Uterus (tissue), 4 donors: ENCODE results near the gene CHMP4B. TPM values are rescaled to one million over a fixed set of nuclear protein-coding genes. Genes with fewer than 3 reads are reported as not detected.

ENCODE experiments used
- DNase-seq, 2 donors: peaks; one replicate each; pipeline ENCODE4 v3.0.0-alpha.2; 2019 to 2020
- H3K27ac ChIP-seq, 2 donors: fragments of 200-600 bp; sonication (generic); 1 replicate in 1 of 2; 2 replicates in 1 of 2; pipeline ENCODE4 v1.5.1; 2016 to 2018
- H3K27me3 ChIP-seq, 2 donors: fragments of 200-600 bp; sonication (generic); one replicate each; pipeline ENCODE4 v1.5.1; 2018 to 2019; ENCODE audit warnings: control low read depth in 1 of 2
- H3K36me3 ChIP-seq, 2 donors: fragments of 200-600 bp; sonication (generic); one replicate each; pipeline ENCODE4 v1.5.1; 2019; ENCODE audit warnings: control low read depth in 1 of 2
- H3K4me1 ChIP-seq, 2 donors: fragments of 200-600 bp; sonication (generic); one replicate each; pipeline ENCODE4 v1.5.1; 2018 to 2019; ENCODE audit warnings: control low read depth in 1 of 2
- H3K4me3 ChIP-seq, 2 donors: fragments of 200-600 bp; sonication (generic); 1 replicate in 1 of 2; 2 replicates in 1 of 2; pipeline ENCODE4 v1.5.1; 2018 to 2019; ENCODE audit warnings: mild to moderate bottlenecking in 1 of 2
- H3K9me3 ChIP-seq, 2 donors: fragments of 200-600 bp; sonication (generic); one replicate each; pipeline ENCODE4 v1.5.1; 2019; ENCODE audit warnings: control low read depth in 1 of 2
- CTCF ChIP-seq, 4 experiments: fragments of 200-600 bp in 2 of 4; fragments of 450-650 bp in 2 of 4; sonication (generic) in 2 of 4; IDR thresholded peaks; one replicate each; pipeline ENCODE4 v1.5.1; 2016 to 2019; ENCODE audit warnings: antibody characterized with exemption in 4 of 4, mild to moderate bottlenecking in 2 of 4, moderate library complexity in 1 of 4
- POLR2A ChIP-seq, 2 donors: fragments of 450-650 bp; IDR thresholded peaks; one replicate each; pipeline ENCODE4 v1.6.1; 2016; ENCODE audit warnings: antibody characterized with exemption in 2 of 2, mild to moderate bottlenecking in 1 of 2, moderate library complexity in 1 of 2
- intact Hi-C: fragments of 100-400 bp; cut with DNase I; formaldehyde crosslinking; loops from one replicate; pipeline ENCODE4 v1.15.1; 2023; ENCODE audit warnings: low total_unique reads
- total RNA-seq, 4 donors: library from RNA; depleted of rRNA in 3 of 4; stranded (reverse); fragments of >200 nt in 3 of 4; gene quantifications; one replicate each; pipeline versions ENCODE4 v1.1.0 to v1.2.4, GENCODE V29; 2014 to 2023
- donor health status: DM: yes; HTN: yes; CAD: no.

Gene CHMP4B
- total RNA-seq, 4 donors from 2014 or later: 48.0 to 73.8 (median 57.9) TPM

GRCh38 chr20:33848391-33848790 lies 37.2 kb downstream of the CHMP4B start:
- no peak for TF ChIP-seq CTCF (IDR thresholded peaks at IDR 0.05)
- TF ChIP-seq POLR2A (IDR thresholded peaks at IDR 0.05): no peak
- Histone ChIP-seq H3K4me3 (no peak overlapping the region), H3K36me3 (no peaks in the 10 kb centered on the region), H3K27me3 (no peaks in the 10 kb centered on the region), H3K9me3 (no peaks in the 10 kb centered on the region), H3K27ac (no peak overlapping the region), H3K4me1 (no peaks in the 10 kb centered on the region)
- no peak for DNase-seq
- intact Hi-C loops: no loop called here

GRCh38 chr20:33850159-33850558 lies 39.0 kb downstream of the CHMP4B start:
- H3K36me3 ChIP-seq: no peaks in the 10 kb centered on the region
- intact Hi-C loops: no loop called here

GRCh38 chr20:33851842-33852466 lies 40.8 kb downstream of the CHMP4B start:
- Histone ChIP-seq H3K36me3 (no peaks in the 10 kb centered on the region), H3K27ac (no peak overlapping the region), H3K27me3 (no peaks in the 10 kb centered on the region), H3K4me3 (no peak overlapping the region), H3K9me3 (no peaks in the 10 kb centered on the region), H3K4me1 (no peaks in the 10 kb centered on the region)
- intact Hi-C loops: no loop called here
- DNase-seq: no peak
- TF ChIP-seq CTCF (IDR thresholded peaks at IDR 0.05): no peak

More at GRCh38 chr20:33850159-33850558, 39.0 kb downstream of the CHMP4B start:
- TF ChIP-seq CTCF (IDR thresholded peaks at IDR 0.05): no peak
- TF ChIP-seq POLR2A (IDR thresholded peaks at IDR 0.05): no peak
- Histone ChIP-seq H3K27me3 (no peaks in the 10 kb centered on the region), H3K4me1 (no peaks in the 10 kb centered on the region), H3K27ac (no peak overlapping the region), H3K9me3 (no peaks in the 10 kb centered on the region), H3K4me3 (no peak overlapping the region)
- DNase-seq: no peak

GRCh38 chr20:33852626-33853506 lies 41.7 kb downstream of the CHMP4B start:
- no peak for DNase-seq
- TF ChIP-seq POLR2A (IDR thresholded peaks at IDR 0.05) (no peak), CTCF (IDR thresholded peaks at IDR 0.05) (no peak)
- Histone ChIP-seq H3K9me3 (no peaks in the 10 kb centered on the region), H3K27ac (no peak overlapping the region), H3K4me3 (no peak overlapping the region), H3K36me3 (no peaks in the 10 kb centered on the region), H3K4me1 (no peaks in the 10 kb centered on the region), H3K27me3 (no peaks in the 10 kb centered on the region)
- intact Hi-C loops: no loop called here

- no peaks in the 10 kb centered on the region for H3K36me3 ChIP-seq
- H3K27me3 ChIP-seq: no peaks in the 10 kb centered on the region
- no peaks in the 10 kb centered on the region for H3K9me3 ChIP-seq
- no peaks in the 10 kb centered on the region for H3K4me1 ChIP-seq
- intact Hi-C loops: no loop called here
- TF ChIP-seq POLR2A (IDR thresholded peaks at IDR 0.05): no peak
- no peak for TF ChIP-seq CTCF (IDR thresholded peaks at IDR 0.05)
- no peak for DNase-seq
- H3K27ac ChIP-seq: no peak overlapping the region
- H3K4me3 ChIP-seq: no peak overlapping the region
Measured at GRCh38 chr20:33853507-33853813, 42.3 kb downstream of the CHMP4B start.
